Epithelial cell of proximal tubule (primary cell): ENCODE results near the gene PADI1. TPM values are rescaled to one million over a fixed set of nuclear protein-coding genes. Genes with fewer than 3 reads are reported as not detected.

Experiments
- DNase-seq: peaks from one replicate; pipeline ENCODE4 v3.0.0-alpha.2; 2011; ENCODE audit warnings: low read depth
- H3K4me3 ChIP-seq: 2 replicates; pipeline ENCODE4 v1.5.1; 2011; ENCODE audit warnings: low read depth, mild to moderate bottlenecking, low read length
- total RNA-seq: library from RNA; depleted of rRNA; stranded (reverse); fragments of >200 nt; gene quantifications from 2 replicates; pipeline ENCODE4 v1.2.3, GENCODE V29; 2015
- TF ChIP-seq, protein P1 (sequence below): conservative IDR thresholded peaks from 2 replicates; pipeline ENCODE4 v1.5.1; 2012; ENCODE audit warnings: low read depth, mild to moderate bottlenecking, low read length

PADI1 gene
- total RNA-seq, 1 donor from 2014 or later: 1.1 TPM

DNA sequence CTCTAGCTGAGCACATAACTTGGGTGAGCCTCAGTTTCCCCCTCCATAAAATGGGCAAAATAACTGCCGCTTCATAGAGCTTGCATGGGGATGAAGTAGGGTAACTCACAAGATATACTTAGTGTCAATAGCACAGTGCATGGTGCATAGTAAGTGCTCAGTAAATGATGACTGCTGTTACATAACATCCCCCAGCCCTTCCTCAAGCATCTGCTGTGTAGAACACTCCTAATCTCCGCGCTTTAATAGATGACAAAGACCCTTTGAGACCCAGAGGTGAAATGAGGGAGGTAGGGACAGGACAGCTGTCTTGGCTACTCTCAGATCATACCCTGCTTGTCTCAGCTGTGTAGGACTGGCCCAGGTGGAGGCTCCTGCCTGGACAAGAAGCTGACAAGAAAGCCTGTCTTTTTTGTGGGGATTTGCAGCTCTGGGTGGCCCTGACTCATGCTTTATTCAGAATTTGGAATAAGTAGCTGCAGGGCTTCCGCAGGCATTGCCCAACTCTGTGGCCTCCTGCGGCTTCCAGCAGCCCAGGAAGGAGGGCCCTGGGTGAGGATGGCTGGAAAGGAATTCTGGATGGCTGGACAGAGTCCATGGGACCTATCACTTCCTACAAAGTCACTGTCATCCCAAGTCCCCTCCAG, 82.3 kb downstream of the PADI1 start:
- DNase-seq: no peak
- TF ChIP-seq, protein P1, sequence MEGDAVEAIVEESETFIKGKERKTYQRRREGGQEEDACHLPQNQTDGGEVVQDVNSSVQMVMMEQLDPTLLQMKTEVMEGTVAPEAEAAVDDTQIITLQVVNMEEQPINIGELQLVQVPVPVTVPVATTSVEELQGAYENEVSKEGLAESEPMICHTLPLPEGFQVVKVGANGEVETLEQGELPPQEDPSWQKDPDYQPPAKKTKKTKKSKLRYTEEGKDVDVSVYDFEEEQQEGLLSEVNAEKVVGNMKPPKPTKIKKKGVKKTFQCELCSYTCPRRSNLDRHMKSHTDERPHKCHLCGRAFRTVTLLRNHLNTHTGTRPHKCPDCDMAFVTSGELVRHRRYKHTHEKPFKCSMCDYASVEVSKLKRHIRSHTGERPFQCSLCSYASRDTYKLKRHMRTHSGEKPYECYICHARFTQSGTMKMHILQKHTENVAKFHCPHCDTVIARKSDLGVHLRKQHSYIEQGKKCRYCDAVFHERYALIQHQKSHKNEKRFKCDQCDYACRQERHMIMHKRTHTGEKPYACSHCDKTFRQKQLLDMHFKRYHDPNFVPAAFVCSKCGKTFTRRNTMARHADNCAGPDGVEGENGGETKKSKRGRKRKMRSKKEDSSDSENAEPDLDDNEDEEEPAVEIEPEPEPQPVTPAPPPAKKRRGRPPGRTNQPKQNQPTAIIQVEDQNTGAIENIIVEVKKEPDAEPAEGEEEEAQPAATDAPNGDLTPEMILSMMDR: no peak

DNA sequence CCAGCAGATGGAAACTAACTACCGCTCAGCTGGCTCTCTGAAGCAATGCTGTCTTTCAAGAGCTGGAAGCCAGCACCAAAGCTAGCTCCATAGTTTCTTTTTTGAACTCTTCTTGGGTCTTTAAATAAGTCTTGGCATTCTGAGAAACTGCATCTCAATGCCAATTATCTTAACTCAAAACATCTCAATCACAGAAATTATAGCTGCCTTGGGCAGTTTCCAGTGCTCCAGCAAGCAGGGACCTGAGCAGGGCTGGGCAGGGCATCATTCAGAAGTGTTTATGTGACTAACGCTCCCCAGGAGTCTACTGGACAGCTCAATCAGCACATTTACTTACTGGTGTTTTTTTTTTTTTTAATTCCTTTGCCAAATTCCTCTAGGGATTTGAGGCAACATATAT, 84.8 kb downstream of the PADI1 start:
- no peak for DNase-seq
- TF ChIP-seq, protein P1: no peak
- H3K4me3 ChIP-seq: no peak overlapping the region

More for the DNA sequence above, 82.3 kb downstream of the PADI1 start:
- H3K4me3 ChIP-seq: no peak overlapping the region

DNA sequence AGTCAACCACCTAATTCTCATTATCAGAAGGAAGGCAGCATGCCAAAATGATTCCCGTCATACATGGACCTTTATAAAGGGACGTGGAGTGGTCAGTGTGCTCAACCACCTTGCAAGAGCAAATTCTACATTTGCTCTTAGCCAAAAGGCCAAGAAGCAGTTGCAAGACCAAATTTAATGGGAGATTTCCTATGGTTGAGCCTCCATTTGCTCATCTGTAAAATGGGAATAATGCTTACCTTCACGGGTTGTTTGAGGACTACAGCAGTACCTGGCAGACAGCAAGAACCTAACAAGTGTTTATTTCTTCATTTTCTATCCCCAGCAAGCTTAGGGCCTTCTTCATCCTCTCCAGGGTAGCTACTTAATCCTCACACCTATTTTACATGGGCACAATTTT, 85.6 kb downstream of the PADI1 start:
- no peak overlapping the region for H3K4me3 ChIP-seq
- TF ChIP-seq, protein P1: no peak
- no peak for DNase-seq

DNA sequence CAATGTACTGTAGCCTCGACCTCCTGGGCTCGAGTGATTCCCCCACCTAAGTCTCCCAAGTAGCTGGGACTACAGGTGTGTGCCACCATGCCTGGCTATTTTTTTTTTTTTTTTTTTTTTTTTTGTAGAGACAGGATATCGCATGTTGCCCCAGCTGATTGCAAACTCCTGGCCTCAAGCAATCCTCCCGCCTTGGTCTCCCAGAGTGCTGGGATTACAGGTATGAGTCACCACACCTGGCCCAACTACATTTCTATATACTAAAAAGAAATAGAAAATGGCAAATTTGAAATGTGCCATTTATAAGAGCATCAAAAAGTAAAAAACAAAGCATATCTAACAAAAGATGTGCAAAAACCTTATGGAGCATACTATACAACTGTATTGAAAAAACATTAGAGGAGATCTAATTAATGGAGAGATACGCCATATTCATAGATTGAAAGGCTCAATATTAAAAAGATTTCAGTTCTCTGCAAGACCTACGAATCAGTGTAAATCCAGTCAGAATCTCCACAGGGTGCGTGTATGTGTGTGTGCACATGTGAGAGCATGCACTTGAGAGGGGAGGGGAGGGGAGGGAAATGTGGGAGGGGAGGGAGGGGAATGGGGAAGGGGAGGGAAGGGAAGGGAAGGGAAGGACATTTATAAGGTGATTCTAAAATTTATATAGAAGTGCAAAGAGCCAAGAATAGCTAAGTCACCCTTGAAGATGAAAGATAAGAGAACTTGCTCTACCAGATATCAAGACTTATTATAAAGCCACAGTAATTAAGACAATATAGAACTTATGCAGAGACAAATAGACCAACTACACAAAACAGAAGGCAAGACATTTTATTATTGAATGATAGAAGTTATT, 87.6 kb downstream of the PADI1 start:
- TF ChIP-seq, protein P1: no peak
- no peak overlapping the region for H3K4me3 ChIP-seq
- no peak for DNase-seq

DNA sequence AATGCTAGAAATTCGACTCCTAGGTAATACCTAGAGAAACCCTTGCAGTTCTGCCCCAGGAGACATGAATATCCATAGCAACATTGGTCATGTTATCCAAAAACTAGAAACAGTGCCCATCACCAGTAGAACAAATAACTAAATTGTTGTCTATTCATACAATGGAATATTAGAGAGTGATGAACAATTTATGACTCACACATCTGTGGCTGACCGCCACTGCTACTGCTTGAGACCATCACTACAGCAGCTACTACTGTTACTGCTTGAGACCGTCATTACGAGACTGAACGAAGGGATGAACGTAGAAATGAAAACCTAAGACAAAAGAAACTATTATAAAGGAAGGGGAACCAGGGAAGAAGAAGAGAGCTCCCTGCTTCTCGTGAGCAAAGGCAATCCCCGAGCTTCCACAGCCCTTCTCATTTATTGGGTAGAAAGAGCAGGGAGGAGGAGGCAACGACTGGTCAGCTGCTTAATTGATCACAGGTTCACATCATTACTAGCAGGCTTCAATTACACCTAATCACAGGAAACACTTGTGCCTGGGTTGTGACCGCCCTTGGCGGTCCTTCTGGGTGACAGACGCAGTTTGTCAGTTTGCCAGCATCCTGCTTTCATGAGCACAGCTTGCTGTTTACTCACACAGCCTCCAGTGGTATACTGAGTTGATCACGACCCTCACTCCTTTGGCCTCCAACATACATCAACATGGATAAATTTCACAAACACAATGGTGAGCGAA, 88.9 kb downstream of the PADI1 start:
- TF ChIP-seq, protein P1: no peak
- H3K4me3 ChIP-seq: no peak overlapping the region
- DNase-seq: no peak

DNA sequence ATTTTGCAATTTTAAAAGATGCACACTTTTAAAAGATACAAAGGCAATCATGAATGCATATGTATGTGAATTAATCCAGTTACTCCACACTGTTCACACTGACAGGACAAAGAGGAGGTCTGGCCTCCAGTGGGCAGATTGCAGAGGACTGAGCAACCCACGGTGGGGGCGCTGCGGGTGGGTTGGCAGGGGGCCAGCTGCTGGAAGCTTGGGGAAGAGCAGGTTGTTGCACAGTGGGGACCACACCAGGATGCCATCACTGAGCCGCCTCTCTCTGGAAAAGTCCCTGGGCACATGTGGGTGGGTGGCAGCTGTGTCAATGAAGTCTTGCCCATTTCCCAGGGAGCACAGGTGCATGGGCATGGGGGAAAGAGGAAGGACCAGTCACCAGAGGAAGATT, 90.4 kb downstream of the PADI1 start:
- no peak overlapping the region for H3K4me3 ChIP-seq
- DNase-seq: no peak
- TF ChIP-seq, protein P1: no peak

Other genes with a start within 250 kb of the PADI1 start
- gene MFAP2, start 224.5 kb upstream of the PADI1 start, total RNA-seq: 42.2 and 53.2 TPM in 2 replicates
- 75.7 and 87.8 TPM in 2 replicates for gene ATP13A2, start 193.2 kb upstream of the PADI1 start, total RNA-seq
- gene SDHB, start 151.1 kb upstream of the PADI1 start, total RNA-seq: 118 and 183 TPM in 2 replicates
- gene PADI2, start 85.7 kb upstream of the PADI1 start, total RNA-seq: 1.5 and 15.2 TPM in 2 replicates
- 0.07 TPM in 1 of 2 replicates, not detected in the other for gene PADI3, start 44.0 kb downstream of the PADI1 start, total RNA-seq
- gene PADI4, start 103.1 kb downstream of the PADI1 start, total RNA-seq: not detected in 2 replicates
- not detected in 2 replicates for gene PADI6, start 167.1 kb downstream of the PADI1 start, total RNA-seq
- gene RCC2, start 234.5 kb downstream of the PADI1 start, total RNA-seq: 106 and 135 TPM in 2 replicates